ENCODE data around the gene HABP4.

Gene HABP4, protein sequence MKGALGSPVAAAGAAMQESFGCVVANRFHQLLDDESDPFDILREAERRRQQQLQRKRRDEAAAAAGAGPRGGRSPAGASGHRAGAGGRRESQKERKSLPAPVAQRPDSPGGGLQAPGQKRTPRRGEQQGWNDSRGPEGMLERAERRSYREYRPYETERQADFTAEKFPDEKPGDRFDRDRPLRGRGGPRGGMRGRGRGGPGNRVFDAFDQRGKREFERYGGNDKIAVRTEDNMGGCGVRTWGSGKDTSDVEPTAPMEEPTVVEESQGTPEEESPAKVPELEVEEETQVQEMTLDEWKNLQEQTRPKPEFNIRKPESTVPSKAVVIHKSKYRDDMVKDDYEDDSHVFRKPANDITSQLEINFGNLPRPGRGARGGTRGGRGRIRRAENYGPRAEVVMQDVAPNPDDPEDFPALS

DNA sequence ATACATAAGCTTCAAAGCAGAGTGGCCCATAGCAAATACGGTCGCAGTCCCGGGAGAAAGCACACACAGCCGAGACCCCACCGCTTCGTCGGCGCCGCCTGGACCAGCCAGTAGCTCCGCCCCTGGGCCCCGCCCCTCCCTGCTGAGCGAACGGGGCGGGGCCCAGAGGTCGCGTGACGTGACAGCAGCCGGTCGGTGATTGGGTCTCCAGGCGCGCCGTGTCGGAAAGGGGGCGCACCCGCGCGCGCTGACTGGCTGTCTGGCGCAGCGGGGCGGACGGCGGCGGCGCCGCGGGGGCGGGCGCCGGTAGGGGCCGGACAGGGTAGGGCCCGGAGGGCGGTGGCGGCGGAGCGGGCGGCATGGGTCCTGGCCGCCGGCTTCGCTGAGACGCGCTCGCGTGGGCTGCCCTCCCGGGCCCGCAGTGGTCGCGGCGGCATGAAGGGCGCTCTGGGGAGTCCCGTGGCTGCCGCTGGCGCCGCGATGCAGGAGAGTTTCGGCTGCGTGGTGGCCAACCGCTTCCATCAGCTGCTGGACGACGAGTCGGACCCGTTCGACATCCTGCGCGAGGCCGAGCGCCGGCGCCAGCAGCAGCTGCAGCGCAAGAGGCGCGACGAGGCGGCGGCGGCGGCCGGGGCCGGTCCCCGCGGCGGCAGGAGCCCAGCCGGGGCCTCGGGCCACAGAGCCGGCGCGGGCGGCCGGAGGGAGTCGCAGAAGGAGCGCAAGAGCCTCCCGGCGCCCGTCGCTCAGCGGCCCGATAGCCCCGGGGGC lies at the start of gene HABP4:
HABP4 (plus strand) TSS at position 325 of the 768 bp plus-strand sequence; CDS start at position 436, 111 bp downstream.
- peak within 1 kb of the TSS; percentile 93 for H2AFZ ChIP-seq (ENCODE audit: low read length, unreplicated experiment)
- no peaks in the 10 kb centered on the region for H3K27me3 ChIP-seq (ENCODE audit: insufficient read depth, low read length)
- no peak within 1 kb of the TSS for H3K27ac ChIP-seq (ENCODE audit: low read depth, low read length)
- H3K4me3 ChIP-seq (ENCODE audit: low read depth, low read length) = peak within 1 kb of the TSS; percentile 95
- peaks cover 16% of the 10 kb centered on the region for H3K79me2 ChIP-seq (ENCODE audit: control insufficient read depth, insufficient read depth, low read length, unreplicated experiment)
- H3K4me1 ChIP-seq (ENCODE audit: control insufficient read depth, insufficient read depth, low read length, unreplicated experiment) = peaks cover 25% of the 10 kb centered on the region
- H3K36me3 ChIP-seq (ENCODE audit: insufficient read depth, low read length) = no peaks in the 10 kb centered on the region

DNA sequence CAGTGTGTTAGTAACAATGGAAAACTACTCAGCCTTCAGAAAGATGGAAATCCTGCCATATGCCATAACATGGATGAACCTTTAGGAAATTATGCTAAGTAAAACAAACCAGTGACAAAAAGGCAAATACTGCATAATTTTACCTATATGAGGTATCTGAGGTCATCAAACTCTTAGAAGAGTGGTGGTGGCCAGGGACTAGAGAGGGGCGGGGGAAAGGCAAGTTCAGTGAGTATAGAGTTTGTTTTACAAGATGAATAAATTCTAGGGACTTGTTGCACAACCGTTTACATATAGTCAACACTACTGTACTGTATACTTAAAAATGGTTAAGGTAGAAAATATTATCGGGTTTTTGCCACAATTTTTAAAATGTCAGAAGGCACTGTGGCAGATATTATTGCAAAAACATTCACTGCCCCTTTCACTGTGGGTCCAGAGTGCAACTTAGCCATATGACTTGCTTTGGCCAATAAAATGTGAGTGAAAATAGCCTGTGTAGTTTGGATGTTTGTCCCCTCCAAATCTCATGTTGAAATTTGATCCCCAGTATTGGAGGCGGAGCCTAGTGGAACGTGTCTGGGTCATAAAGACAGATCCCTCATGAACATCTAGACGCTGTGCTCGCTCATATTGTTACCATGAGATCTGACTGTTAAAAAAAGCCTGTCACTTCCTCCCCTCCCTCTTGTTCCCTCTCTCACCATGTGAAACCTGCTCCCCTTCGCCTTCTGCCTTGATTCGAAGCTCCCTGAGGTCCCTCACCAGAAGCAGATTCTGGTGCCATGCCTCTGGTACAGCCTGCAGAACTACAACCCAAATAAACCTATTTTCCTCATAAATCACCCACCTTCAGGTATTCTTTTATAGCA lies 41.3 kb upstream of the HABP4 start:
- H3K4me3 ChIP-seq (ENCODE audit: low read depth, low read length) = no peak overlapping the region
- no peaks in the 10 kb centered on the region for H3K36me3 ChIP-seq (ENCODE audit: insufficient read depth, low read length)
- H3K79me2 ChIP-seq (ENCODE audit: control insufficient read depth, insufficient read depth, low read length, unreplicated experiment) = peaks cover 8% of the 10 kb centered on the region
- no peak overlapping the region for H3K27ac ChIP-seq (ENCODE audit: low read depth, low read length)
- no peak overlapping the region for H2AFZ ChIP-seq (ENCODE audit: low read length, unreplicated experiment)
- no peaks in the 10 kb centered on the region for H3K4me1 ChIP-seq (ENCODE audit: control insufficient read depth, insufficient read depth, low read length, unreplicated experiment)
- H3K27me3 ChIP-seq (ENCODE audit: insufficient read depth, low read length) = no peaks in the 10 kb centered on the region

DNA sequence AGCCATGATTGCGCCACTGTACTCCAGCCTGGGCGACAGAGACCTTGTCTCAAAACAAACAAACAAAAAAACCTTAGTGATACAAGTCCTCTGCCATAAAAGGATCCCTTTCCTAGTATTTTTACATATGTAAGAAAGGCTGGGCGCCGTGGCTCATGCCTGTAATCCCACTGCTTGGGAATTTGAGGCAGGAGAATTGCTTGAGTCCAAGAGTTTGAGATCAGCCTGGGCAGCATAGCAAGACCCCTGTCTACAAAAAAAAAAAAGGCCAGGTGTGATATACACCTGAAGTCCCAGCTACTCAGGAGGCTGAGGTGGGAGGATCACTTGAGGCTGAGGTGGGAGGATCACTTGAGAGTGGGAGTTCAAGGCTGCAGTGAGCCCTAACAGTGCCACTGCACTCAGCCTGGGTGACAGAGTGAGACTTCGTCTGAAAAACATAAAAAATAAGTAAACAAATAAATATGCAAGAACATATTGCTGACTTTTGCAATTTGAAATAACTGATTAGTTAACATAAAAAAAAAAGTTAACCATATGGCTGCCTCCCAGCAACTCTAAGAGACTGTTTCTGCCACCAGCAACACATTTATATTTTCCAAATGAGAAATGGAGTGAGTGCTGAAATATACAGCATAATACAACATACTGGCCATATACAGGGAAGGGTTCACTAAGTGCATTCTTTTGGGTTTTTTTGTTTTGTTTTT lies 38.7 kb upstream of the HABP4 start:
- peaks cover 23% of the 10 kb centered on the region for H3K79me2 ChIP-seq (ENCODE audit: control insufficient read depth, insufficient read depth, low read length, unreplicated experiment)
- H3K4me1 ChIP-seq (ENCODE audit: control insufficient read depth, insufficient read depth, low read length, unreplicated experiment) = no peaks in the 10 kb centered on the region
- no peaks in the 10 kb centered on the region for H3K27me3 ChIP-seq (ENCODE audit: insufficient read depth, low read length)
- no peak overlapping the region for H3K4me3 ChIP-seq (ENCODE audit: low read depth, low read length)
- H3K36me3 ChIP-seq (ENCODE audit: insufficient read depth, low read length) = no peaks in the 10 kb centered on the region
- no peak overlapping the region for H3K27ac ChIP-seq (ENCODE audit: low read depth, low read length)
- H2AFZ ChIP-seq (ENCODE audit: low read length, unreplicated experiment) = no peak overlapping the region

DNA sequence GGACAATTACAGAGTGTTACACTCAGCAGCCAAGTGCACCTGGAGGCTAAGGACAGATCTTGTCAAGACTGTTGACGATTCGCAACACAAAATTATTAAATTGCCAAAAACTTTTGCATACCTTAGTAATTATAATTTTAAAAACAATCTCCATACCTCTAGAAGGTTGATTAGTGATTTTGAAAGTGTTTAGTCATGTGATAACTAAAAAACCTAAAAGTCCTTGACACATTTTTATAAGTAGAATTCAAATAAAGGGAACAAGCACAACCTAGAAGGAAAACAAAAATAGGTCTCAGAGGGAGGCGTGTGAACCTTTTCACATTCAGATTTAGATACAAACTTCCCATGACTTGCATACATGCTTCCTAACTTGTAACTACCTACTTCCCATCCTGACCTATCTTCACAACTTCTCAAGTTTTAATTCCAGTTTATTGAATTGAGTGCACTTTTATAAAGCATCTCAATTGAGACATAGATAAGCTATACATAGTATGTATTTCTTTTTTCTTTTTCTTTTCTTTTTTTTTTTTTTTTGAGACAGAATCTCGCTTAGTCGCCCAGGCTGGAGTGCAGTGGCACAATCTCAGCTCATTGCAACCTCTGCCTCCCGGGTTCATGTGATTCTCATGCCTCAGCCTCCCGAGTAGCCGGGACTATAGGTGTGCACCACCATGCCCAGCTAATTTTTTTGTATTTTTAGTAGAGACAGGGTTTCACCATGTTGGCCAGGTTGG lies 37.6 kb upstream of the HABP4 start:
- Histone ChIP-seq H3K36me3 (ENCODE audit: insufficient read depth, low read length) (no peaks in the 10 kb centered on the region), H3K27ac (ENCODE audit: low read depth, low read length) (no peak overlapping the region), H3K4me3 (ENCODE audit: low read depth, low read length) (no peak overlapping the region), H3K4me1 (ENCODE audit: control insufficient read depth, insufficient read depth, low read length, unreplicated experiment) (no peaks in the 10 kb centered on the region), H3K27me3 (ENCODE audit: insufficient read depth, low read length) (no peaks in the 10 kb centered on the region), H3K79me2 (ENCODE audit: control insufficient read depth, insufficient read depth, low read length, unreplicated experiment) (peaks cover 31% of the 10 kb centered on the region), H2AFZ (ENCODE audit: low read length, unreplicated experiment) (no peak overlapping the region)

DNA sequence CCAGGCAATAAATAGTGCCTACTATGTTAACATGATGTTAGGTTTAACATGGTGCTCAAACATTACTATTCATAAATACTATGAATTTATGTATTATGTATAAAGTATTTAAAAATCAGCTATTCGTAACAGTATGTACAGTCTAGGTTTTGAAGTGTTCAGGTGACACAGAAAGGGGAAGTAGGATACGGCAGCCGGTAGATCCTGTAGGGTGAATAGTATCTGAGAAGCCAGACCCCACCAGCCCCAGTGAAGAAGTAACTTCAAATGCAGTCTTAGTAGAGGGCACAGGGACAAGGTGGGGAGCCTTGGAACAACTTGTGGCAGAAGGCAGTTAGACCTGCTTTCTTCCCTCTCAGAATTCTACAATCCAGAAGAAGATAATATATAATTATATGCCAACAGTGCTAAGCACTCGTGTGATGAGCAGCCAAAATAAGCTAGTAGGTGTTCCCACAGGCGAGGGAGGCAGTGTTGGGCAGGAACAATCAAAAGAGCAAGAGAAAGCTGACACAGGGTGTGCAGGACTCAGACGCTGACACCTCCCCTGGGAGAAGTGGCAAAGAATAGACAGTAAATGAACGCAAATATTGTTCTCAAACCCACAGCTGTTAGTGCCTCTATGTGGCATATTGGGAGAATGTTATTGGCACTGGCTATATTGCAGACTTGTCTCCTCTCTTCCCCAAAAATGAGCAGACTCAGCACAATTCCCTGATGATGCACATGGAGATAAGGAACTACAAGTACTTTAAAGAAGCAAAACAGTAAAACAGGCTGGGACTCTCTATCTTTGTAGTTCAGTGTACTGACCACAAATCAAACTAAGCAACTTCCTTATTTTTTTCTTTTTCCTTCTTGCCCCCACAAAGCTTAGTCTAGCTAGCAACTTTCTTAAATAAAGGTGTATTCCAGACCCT lies 36.4 kb upstream of the HABP4 start:
- Histone ChIP-seq H3K27ac (ENCODE audit: low read depth, low read length) (no peak overlapping the region), H3K4me3 (ENCODE audit: low read depth, low read length) (no peak overlapping the region), H3K79me2 (ENCODE audit: control insufficient read depth, insufficient read depth, low read length, unreplicated experiment) (peaks cover 31% of the 10 kb centered on the region), H3K27me3 (ENCODE audit: insufficient read depth, low read length) (no peaks in the 10 kb centered on the region), H3K4me1 (ENCODE audit: control insufficient read depth, insufficient read depth, low read length, unreplicated experiment) (no peaks in the 10 kb centered on the region), H2AFZ (ENCODE audit: low read length, unreplicated experiment) (no peak overlapping the region), H3K36me3 (ENCODE audit: insufficient read depth, low read length) (no peaks in the 10 kb centered on the region)

DNA sequence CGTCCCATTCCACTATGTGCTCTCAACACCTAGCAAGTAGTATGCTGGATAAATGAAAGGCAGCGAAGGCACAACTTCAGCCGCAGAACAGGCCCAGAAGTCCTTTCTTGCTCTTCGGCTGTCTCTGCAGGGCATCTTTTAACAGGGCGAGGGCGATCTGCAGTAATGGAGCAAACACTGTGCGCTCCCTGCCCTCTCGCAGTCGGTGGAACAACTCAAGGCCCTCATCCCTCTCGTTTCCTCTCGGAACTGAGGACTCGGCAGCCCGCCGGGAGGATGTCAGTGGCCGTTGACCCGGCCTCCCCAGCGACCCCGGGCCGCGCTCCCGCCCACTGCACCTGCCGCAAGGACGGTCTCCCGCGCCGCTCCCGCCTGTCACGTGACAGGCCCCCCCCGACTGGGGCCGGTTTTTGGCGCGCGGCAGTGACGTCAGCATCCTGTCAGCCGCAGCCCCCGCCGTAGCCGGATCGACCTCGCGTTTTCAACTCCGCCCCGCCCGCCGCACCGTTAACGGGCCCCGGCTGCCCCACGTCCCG lies 32.9 kb upstream of the HABP4 start:
- Histone ChIP-seq H3K4me1 (ENCODE audit: control insufficient read depth, insufficient read depth, low read length, unreplicated experiment) (peaks cover 16% of the 10 kb centered on the region), H3K79me2 (ENCODE audit: control insufficient read depth, insufficient read depth, low read length, unreplicated experiment) (peaks cover 31% of the 10 kb centered on the region)

DNA sequence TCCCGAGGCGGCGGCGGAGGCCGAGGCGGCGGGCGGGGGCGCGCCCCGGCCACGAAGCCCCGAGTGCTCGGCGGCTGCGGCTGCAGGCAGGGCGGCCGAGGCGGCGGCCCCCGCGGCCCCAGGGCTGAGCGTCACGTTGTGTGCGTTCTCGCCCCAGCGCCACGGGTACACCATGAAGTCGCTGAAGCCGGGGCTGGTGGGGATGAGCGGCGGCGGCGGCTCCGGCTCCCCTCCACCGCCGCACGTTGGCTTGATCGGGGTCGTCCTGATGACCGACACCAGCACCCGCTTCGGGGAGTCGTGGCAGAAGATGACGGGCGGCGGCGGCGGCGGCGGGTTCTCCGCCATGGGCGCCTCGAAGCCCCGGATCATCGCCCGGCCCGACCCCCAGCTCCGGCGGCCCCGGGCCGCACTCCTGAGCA lies 32.3 kb upstream of the HABP4 start:
- Histone ChIP-seq H3K4me3 (ENCODE audit: low read depth, low read length) (peak overlapping the region; percentile 77), H3K27ac (ENCODE audit: low read depth, low read length) (peak overlapping the region; percentile 93), H3K79me2 (ENCODE audit: control insufficient read depth, insufficient read depth, low read length, unreplicated experiment) (peaks cover 31% of the 10 kb centered on the region), H3K36me3 (ENCODE audit: insufficient read depth, low read length) (no peaks in the 10 kb centered on the region), H3K27me3 (ENCODE audit: insufficient read depth, low read length) (no peaks in the 10 kb centered on the region), H3K4me1 (ENCODE audit: control insufficient read depth, insufficient read depth, low read length, unreplicated experiment) (peaks cover 16% of the 10 kb centered on the region), H2AFZ (ENCODE audit: low read length, unreplicated experiment) (peak overlapping the region; percentile 69)

More for the DNA sequence above, 32.9 kb upstream of the HABP4 start:
- Histone ChIP-seq H3K27me3 (ENCODE audit: insufficient read depth, low read length) (no peaks in the 10 kb centered on the region), H3K27ac (ENCODE audit: low read depth, low read length) (peak overlapping the region; percentile 8; the same call in 1 of the 2 replicates), H2AFZ (ENCODE audit: low read length, unreplicated experiment) (peak overlapping the region; percentile 11), H3K36me3 (ENCODE audit: insufficient read depth, low read length) (no peaks in the 10 kb centered on the region), H3K4me3 (ENCODE audit: low read depth, low read length) (peak overlapping the region; percentile 77)

DNA sequence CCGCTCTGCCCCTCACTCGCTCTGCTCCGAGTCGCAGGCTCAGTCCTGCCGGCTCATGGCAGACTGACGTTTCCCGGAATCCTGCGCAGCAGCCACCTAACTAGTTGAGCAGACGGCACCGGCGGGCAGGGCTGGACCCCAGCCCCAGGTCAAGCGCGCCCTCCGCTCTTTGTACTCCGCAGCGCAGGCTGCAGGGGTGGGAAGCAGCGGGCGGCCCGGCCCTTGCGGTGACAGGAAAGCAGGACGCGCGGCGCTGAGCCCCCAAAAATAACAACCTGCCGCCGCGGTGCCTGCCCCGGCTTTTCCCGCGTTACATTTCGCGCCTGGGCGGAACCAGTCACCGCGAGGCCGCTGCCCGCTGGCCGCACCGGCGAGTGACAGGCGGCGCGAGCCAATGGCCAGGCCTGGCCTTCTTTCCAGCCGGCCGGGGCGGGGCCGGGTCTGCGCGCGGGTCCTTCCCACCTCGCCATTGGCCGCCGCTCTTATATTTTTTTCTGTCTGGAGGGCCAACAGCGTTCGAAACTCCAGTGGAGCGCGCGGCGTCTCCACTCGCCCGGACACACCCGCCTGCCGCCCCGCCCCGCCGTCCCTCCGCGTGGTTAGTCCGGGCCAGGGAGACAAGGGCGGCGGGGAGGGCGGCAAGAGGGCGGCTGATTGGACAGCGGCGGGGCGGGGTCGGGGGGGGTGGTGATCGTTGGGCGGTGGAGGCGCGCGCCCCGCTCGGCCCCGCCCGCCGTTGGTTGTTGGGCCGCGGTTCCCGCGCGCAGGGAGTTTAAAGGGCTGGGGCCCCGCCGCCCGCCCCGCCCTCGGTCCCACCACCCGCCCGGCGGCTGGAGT lies 31.7 kb upstream of the HABP4 start, which contains the start of gene ZNF367:
ZNF367 (minus strand) TSS at position 288 of the 837 bp plus-strand sequence. CDS start 338 bp downstream, outside the sequence.
- H3K4me1 ChIP-seq (ENCODE audit: control insufficient read depth, insufficient read depth, low read length, unreplicated experiment) = peaks cover 16% of the 10 kb centered on the region
- peaks cover 28% of the 10 kb centered on the region for H3K79me2 ChIP-seq (ENCODE audit: control insufficient read depth, insufficient read depth, low read length, unreplicated experiment)
- no peaks in the 10 kb centered on the region for H3K27me3 ChIP-seq (ENCODE audit: insufficient read depth, low read length)
- H3K27ac ChIP-seq (ENCODE audit: low read depth, low read length) = peak within 1 kb of the TSS; percentile 93
- peak within 1 kb of the TSS; percentile 69 for H2AFZ ChIP-seq (ENCODE audit: low read length, unreplicated experiment)
- H3K4me3 ChIP-seq (ENCODE audit: low read depth, low read length) = peak within 1 kb of the TSS; percentile 77
- no peaks in the 10 kb centered on the region for H3K36me3 ChIP-seq (ENCODE audit: insufficient read depth, low read length)
